Naive thymus-derived CD8-positive, alpha-beta T cell (primary cell): ENCODE results near the gene SNX18. TPM values are rescaled to one million over a fixed set of nuclear protein-coding genes. Genes with fewer than 3 reads are reported as not detected.
A peak's percentile ranks its signal among the peaks of the same experiment; 100 is the strongest.
"Not testable (repeated sequence)": the region's sequence is repeated elsewhere in the genome, so short reads cannot be mapped to it uniquely, and the experiment has no call there.

Experiments
- ATAC-seq, 2 donors: fragments of 150-1000 bp; cut with Tn5 transposase in 1 of 2; sonication (Bioruptor Pico), chemical (Tn5 transposase) in 1 of 2; 1 replicate in 1 of 2; 2 replicates in 1 of 2; pipeline ENCODE4 v1.10.0; 2021; ENCODE audit warnings: mild to moderate bottlenecking in 2 of 2, moderate library complexity in 2 of 2
- POLR2A ChIA-PET: fragments of 350-600 bp; sonication (Branson Sonifier 250); formaldehyde crosslinking; loops from one replicate; lab custom pipeline; 2021; ENCODE audit warnings: antibody characterized with exemption; lab: Charles Lee
- DNase-seq, 10 donors: peaks; one replicate each; pipeline versions ENCODE4 v3.0.0 to v3.0.0-alpha.2; 2020 to 2022
- H3K27ac Mint-ChIP-seq, 10 donors: one replicate each; pipeline ENCODE4 v1.8.0; 2020 to 2022; ENCODE audit warnings: mild to moderate bottlenecking in 10 of 10, mixed read lengths in 10 of 10, moderate library complexity in 4 of 10, inconsistent platforms in 1 of 10
- H3K27me3 Mint-ChIP-seq, 5 donors: one replicate each; pipeline ENCODE4 v1.8.0; 2021 to 2022; ENCODE audit warnings: mixed read lengths in 5 of 5
- H3K36me3 Mint-ChIP-seq, 3 donors: one replicate each; pipeline ENCODE4 v1.8.0; 2020 to 2022; ENCODE audit warnings: mixed read lengths in 3 of 3, mild to moderate bottlenecking in 2 of 3, inconsistent platforms in 1 of 3
- H3K4me1 Mint-ChIP-seq, 4 donors: one replicate each; pipeline ENCODE4 v1.8.0; 2021 to 2022; ENCODE audit warnings: mixed read lengths in 4 of 4
- H3K4me3 Mint-ChIP-seq, 10 donors: one replicate each; pipeline ENCODE4 v1.8.0; 2020 to 2022; ENCODE audit warnings: mild to moderate bottlenecking in 10 of 10, mixed read lengths in 10 of 10, moderate library complexity in 6 of 10, inconsistent platforms in 1 of 10
- H3K9me3 Mint-ChIP-seq, 9 donors: one replicate each; pipeline ENCODE4 v1.8.0; 2020 to 2022; ENCODE audit warnings: mixed read lengths in 9 of 9, mild to moderate bottlenecking in 3 of 9, inconsistent platforms in 1 of 9, moderate library complexity in 1 of 9
- polyA plus RNA-seq, 3 donors: library from polyadenylated mRNA; unstranded; fragments of 300-500 nt; fragmentation: Illumina TruSeq; gene quantifications; one replicate each; pipeline ENCODE4 v1.2.3, GENCODE V29; 2021
- total RNA-seq, 8 experiments: library from RNA in 2 of 8; stranded (reverse) in 2 of 8; gene quantifications; one replicate each; pipeline ENCODE4 v1.2.3 and lab custom pipeline; 2021 to 2026

The SNX18 gene, protein sequence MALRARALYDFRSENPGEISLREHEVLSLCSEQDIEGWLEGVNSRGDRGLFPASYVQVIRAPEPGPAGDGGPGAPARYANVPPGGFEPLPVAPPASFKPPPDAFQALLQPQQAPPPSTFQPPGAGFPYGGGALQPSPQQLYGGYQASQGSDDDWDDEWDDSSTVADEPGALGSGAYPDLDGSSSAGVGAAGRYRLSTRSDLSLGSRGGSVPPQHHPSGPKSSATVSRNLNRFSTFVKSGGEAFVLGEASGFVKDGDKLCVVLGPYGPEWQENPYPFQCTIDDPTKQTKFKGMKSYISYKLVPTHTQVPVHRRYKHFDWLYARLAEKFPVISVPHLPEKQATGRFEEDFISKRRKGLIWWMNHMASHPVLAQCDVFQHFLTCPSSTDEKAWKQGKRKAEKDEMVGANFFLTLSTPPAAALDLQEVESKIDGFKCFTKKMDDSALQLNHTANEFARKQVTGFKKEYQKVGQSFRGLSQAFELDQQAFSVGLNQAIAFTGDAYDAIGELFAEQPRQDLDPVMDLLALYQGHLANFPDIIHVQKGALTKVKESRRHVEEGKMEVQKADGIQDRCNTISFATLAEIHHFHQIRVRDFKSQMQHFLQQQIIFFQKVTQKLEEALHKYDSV
- total RNA-seq (10 to 100 TPM; 33.4 to 33.9 TPM), polyA plus RNA-seq (1 to 10 TPM; 2.6 to 3.3 (median 3.2) TPM), total RNA-seq (lab: John Stamatoyannopoulos, UW) (14.3 to 39.4 (median 23.6) reads per million in 6 experiments)

DNA sequence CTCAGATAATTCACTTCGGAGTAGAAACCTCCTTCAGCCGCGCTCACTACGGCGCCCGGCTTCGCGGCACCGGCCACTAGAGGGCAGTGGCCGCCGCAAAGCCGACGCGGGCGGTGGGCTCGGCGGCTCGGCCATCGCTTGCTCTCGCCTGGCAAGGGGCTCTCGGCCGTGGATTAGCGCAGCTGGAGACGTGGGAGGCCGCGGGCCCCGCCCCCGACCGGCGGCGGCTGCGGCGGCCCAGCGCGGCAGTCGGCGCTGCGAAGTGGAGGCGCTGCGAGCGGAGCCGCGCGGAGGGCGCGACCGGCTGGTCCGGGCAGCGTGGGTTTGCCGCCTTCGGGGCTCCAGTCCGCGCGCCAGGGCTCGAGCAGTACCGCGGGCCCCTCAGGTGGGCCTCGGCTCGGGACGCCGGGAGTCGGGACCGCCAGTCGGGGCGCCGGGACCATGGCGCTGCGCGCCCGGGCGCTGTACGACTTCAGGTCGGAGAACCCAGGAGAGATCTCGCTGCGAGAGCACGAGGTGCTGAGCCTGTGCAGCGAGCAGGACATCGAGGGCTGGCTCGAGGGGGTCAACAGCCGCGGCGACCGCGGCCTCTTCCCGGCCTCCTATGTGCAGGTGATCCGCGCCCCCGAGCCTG is at the start of gene SNX18:
TSS of gene SNX18 (plus strand) at position 248 of the 634 bp plus-strand sequence. CDS start at position 442, 194 bp downstream.
- POLR2A ChIA-PET = interaction anchor here (0.5 to 3.7 kb wide), 17 partner anchors 13 to 425 kb away, joined by 3 to 50 read pairs (median 3); no protein-coding TSS in a partner anchor
- DNase-seq (peak; percentile 84 to 95 (median 92)), ATAC-seq (peak; percentile 89 to 90)
- Mint-ChIP-seq H3K27me3 (no peaks in the 10 kb centered on the region), H3K4me1 (peaks cover 7 to 45% (median 16%) of the 10 kb centered on the region in 4 donors), H3K36me3 (peaks cover 0 to 6% (median 2%) of the 10 kb centered on the region in 3 donors), H3K9me3 (no peaks in the 10 kb centered on the region), H3K4me3 (peak within 1 kb of the TSS; percentile 80 to 95 (median 93)), H3K27ac (peak within 1 kb of the TSS; percentile 2 to 92 (median 60))

DNA sequence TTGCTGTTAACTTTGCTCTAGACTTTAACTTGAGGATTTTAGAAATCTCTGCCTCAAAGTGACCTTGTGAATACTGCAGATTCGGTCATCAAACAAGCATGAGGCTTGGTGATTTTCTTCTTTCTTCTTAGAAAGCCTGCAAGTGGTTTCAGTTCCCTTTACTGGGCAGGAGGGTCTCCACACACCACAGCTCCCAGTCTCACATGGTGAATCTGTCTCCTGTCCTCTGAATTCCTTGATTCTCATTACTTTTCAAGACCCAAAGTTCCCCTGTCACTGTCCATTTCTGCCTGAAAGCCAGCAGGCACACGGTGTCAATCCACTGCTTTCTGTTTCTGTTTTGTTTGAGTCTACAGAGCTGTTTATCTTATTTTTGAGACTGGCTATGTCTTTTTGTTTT is 47.9 kb upstream of the SNX18 start:
- H3K27ac Mint-ChIP-seq = peak overlapping the region in 2 of 10 donors; percentile 12 to 15
- peaks cover 0 to 2% (median 0%) of the 10 kb centered on the region in 9 donors for H3K9me3 Mint-ChIP-seq
- ATAC-seq (no peak), DNase-seq (no peak)
- H3K4me1 Mint-ChIP-seq = peaks cover 3 to 8% (median 4%) of the 10 kb centered on the region in 4 donors
- H3K4me3 Mint-ChIP-seq = peak overlapping the region in 2 of 10 donors; percentile 6 to 26
- H3K27me3 Mint-ChIP-seq = peaks cover 0 to 5% (median 4%) of the 10 kb centered on the region in 5 donors
- H3K36me3 Mint-ChIP-seq = peaks cover 0 to 5% (median 0%) of the 10 kb centered on the region in 3 donors
- POLR2A ChIA-PET = no interaction called here

DNA sequence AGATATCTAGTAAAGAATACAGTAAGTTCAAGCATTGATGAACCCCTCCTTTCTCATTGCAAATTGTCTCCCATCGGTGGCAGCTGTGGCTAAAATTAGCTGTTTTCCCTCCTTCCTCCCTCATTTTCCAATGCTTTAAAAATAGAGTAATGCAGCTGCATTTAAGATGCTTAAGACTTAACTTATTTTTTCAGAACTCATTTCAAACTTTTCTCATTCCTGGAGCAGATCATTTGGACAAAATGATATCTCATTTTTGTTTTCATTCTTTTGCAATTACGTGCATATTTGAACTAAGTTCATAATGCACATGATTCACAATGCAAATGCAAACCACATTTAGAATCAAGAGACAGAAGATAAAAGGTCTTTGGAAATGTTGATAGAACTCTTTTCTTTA is 47.4 kb upstream of the SNX18 start:
- H3K4me1 Mint-ChIP-seq = peaks cover 3 to 8% (median 4%) of the 10 kb centered on the region in 4 donors
- ATAC-seq (no peak), DNase-seq (no peak)
- H3K4me3 Mint-ChIP-seq = peak overlapping the region in 1 of 10 donors; percentile 6
- POLR2A ChIA-PET = no interaction called here
- peaks cover 0 to 2% (median 0%) of the 10 kb centered on the region in 9 donors for H3K9me3 Mint-ChIP-seq
- H3K27me3 Mint-ChIP-seq = peaks cover 0 to 5% (median 4%) of the 10 kb centered on the region in 5 donors
- no peak overlapping the region for H3K27ac Mint-ChIP-seq
- peaks cover 0 to 5% (median 0%) of the 10 kb centered on the region in 3 donors for H3K36me3 Mint-ChIP-seq

DNA sequence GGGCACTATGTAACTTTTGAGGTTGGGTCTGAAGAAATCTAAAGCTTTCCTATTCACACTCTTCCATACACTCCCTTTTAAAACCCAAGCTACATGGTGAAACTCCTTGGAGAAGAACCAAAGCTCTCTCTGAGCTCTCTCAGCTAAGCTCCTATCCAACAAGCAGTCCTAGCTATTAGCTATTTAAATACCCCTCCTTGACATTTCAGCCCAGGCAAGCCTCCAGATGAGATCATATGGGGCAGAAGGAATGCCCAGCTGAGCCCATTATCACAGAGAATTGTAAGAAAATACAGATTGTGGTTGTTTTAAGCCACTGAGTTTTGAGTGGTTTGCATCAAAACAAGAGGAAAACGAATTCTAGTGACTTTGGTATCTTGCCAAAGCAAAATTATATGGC is 46.9 kb upstream of the SNX18 start:
- peaks cover 0 to 5% (median 0%) of the 10 kb centered on the region in 3 donors for H3K36me3 Mint-ChIP-seq
- POLR2A ChIA-PET = no interaction called here
- no peak overlapping the region for H3K27ac Mint-ChIP-seq
- DNase-seq (no peak), ATAC-seq (no peak)
- peaks cover 0 to 2% (median 0%) of the 10 kb centered on the region in 9 donors for H3K9me3 Mint-ChIP-seq
- peaks cover 3 to 8% (median 4%) of the 10 kb centered on the region in 4 donors for H3K4me1 Mint-ChIP-seq
- H3K4me3 Mint-ChIP-seq = no peak overlapping the region
- H3K27me3 Mint-ChIP-seq = peaks cover 0 to 5% (median 3%) of the 10 kb centered on the region in 5 donors

DNA sequence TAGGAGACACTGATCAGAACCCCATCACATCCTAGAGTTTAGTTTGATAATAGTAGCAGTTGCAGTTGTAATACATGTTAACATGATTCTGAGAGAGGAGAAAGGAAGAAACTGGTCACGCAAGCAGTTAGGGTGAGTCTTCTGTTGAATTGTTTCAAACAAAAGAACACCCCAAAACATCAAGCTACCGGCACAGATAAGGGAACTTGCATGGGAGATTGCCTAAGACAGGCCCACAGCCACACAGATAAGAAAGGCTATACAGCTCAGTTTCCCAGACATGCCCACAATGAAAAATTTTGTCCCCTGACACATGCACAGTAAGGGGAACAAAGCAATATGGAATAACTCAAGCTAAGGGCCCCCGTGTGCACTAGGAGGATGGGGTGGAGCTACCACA is 46.2 kb upstream of the SNX18 start:
- H3K9me3 Mint-ChIP-seq = peaks cover 0 to 2% (median 0%) of the 10 kb centered on the region in 9 donors
- H3K36me3 Mint-ChIP-seq = peaks cover 0 to 3% (median 0%) of the 10 kb centered on the region in 3 donors
- no peak overlapping the region for H3K27ac Mint-ChIP-seq
- H3K4me1 Mint-ChIP-seq = peaks cover 3 to 8% (median 3%) of the 10 kb centered on the region in 4 donors
- ATAC-seq (no peak), DNase-seq (no peak)
- H3K27me3 Mint-ChIP-seq = peaks cover 0 to 3% (median 2%) of the 10 kb centered on the region in 5 donors
- no peak overlapping the region for H3K4me3 Mint-ChIP-seq
- POLR2A ChIA-PET = interaction anchor here (0.6 kb wide), 1 partner anchor 923 kb away, joined by 3 read pairs; no protein-coding TSS in a partner anchor

DNA sequence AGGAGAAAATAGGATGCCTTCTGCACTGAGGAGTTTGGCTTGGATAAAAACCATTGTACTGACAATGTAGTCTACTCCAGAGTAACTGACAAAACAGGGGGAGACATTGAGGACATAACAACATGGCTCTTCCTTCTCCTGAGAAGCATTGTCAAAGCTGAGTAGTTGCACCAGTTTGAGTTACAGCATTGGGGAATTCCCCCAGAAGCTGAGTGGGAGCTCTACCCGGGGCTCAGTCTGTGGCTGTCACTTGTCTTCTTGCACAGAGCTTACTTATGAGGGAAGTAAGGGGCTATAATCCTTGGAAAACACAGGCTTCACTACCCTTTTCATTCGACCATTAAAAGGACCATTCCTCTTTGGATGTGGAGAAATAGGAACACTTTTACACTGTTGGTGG is 40.9 kb upstream of the SNX18 start:
- H3K36me3 Mint-ChIP-seq = no peaks in the 10 kb centered on the region
- no peaks in the 10 kb centered on the region for H3K9me3 Mint-ChIP-seq
- H3K4me1 Mint-ChIP-seq = no peaks in the 10 kb centered on the region
- no peak overlapping the region for H3K4me3 Mint-ChIP-seq
- H3K27ac Mint-ChIP-seq = no peak overlapping the region
- DNase-seq (no peak), ATAC-seq (no peak)
- POLR2A ChIA-PET = no interaction called here
- peaks cover 4 to 12% (median 5%) of the 10 kb centered on the region in 5 donors for H3K27me3 Mint-ChIP-seq

DNA sequence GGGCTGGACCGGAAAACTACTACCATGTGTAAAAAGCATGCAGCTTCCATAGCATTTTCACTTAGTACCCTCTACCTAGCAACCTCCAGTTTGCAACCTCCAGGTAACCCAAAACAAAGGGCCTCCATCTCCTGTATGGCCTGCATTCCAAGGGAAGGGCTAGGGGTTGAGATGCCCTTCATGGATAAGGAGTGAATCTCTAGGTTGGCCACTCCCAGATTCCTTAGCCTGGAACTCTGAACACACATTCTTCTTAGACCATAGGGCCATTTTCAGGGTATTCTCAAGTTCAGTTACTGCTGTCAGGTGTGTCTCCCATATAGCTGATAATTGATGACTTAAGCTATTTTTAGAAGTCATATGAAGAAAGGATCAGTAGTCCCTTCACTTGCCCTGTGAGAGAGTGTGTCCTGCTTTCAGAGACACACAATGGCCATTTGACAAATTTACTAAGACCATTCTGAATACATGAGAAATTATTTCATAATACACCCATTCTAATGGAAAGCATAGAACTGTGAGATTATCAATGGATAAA is 39.5 kb upstream of the SNX18 start:
- ATAC-seq = no peak
- no peaks in the 10 kb centered on the region for H3K36me3 Mint-ChIP-seq
- DNase-seq = no peak

DNA sequence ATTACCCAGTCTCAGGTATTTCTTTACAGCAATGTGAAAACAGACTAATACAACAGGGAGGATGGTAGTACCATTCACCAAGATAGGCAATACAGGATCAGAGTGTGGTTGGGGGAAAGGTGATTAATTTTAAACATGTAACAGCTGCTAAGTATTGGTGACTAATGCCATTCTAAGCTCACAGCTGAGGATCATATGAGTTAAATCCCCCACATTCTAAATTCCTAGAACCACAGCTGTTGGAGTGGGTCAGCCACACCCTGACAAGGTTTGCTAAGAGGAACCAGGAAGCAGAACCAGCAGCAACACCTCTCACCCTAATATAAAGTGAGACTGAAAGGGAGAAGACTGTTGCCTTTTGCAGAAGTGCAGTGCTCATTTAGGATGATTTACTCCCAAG is 37.3 kb upstream of the SNX18 start:
- Mint-ChIP-seq H3K27ac (no peak overlapping the region), H3K4me3 (no peak overlapping the region), H3K4me1 (no peaks in the 10 kb centered on the region), H3K27me3 (peaks cover 4 to 15% (median 10%) of the 10 kb centered on the region in 5 donors), H3K36me3 (no peaks in the 10 kb centered on the region), H3K9me3 (no peaks in the 10 kb centered on the region)
- ATAC-seq = no peak
- POLR2A ChIA-PET = no interaction called here
- DNase-seq = no peak

More for the DNA sequence above, 39.5 kb upstream of the SNX18 start:
- Mint-ChIP-seq H3K4me1 (no peaks in the 10 kb centered on the region), H3K9me3 (no peaks in the 10 kb centered on the region), H3K27me3 (peaks cover 5 to 15% (median 10%) of the 10 kb centered on the region in 5 donors), H3K27ac (no peak overlapping the region), H3K4me3 (no peak overlapping the region)
- POLR2A ChIA-PET = no interaction called here

DNA sequence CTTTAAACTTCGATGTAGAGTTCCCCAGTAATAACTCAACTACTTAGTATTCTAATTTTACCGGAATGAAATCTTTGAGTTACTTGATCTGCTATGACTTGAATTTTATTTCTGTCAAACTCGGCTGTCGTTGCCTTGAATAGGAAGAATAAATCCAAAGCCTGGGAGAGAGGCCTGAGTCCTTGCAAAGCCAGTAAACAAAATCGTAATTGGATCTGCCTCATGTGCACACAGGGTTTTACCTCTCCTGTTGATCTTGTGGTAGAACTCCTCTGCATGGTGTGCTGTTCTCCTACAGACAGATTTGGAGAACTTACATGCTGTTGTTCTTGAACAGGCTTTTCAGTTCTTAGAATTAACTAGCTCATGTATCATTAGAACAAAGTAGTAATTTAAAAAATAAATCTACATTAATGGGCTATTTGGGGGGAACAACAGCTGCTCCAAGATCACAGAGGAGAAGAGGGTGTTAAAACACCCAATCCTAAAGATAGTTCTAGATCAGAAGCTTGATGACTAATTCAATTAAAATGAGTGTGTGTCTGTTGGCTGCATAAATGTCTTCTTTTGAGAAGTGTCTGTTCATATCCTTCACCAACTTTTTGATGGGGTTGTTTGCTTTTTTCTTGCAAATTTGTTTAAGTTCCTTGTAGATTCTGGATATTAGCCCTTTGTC is 33.2 kb upstream of the SNX18 start:
- H3K4me1 Mint-ChIP-seq = no peaks in the 10 kb centered on the region
- no peak for DNase-seq
- H3K4me3 Mint-ChIP-seq = no peak overlapping the region
- ATAC-seq = no peak
- H3K27ac Mint-ChIP-seq = no peak overlapping the region
- POLR2A ChIA-PET = no interaction called here
- H3K9me3 Mint-ChIP-seq = no peaks in the 10 kb centered on the region
- H3K27me3 Mint-ChIP-seq = peaks cover 0 to 15% (median 10%) of the 10 kb centered on the region in 5 donors
- H3K36me3 Mint-ChIP-seq = no peaks in the 10 kb centered on the region

DNA sequence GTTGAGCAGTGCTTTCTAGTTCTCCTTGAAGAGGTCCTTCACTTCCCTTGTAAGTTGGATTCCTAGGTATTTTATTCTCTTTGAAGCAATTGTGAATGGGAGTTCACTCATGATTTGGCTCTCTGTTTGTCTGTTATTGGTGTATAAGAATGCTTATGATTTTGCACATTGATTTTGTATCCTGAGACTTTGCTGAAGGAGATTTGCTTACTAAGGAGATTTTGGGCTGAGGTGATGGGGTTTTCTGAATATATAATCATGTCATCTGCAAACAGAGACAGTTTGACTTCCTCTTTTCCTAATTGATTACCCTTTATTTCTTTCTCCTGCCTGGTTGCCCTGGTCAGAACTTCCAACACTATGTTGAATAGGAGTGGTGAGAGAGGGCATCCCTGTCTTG is 31.9 kb upstream of the SNX18 start:
- H3K9me3 Mint-ChIP-seq, POLR2A ChIA-PET, H3K36me3 Mint-ChIP-seq, H3K4me3 Mint-ChIP-seq, ATAC-seq, DNase-seq, H3K4me1 Mint-ChIP-seq, H3K27ac Mint-ChIP-seq: not testable (repeated sequence)
- peaks cover 0 to 12% (median 6%) of the 10 kb centered on the region in 5 donors for H3K27me3 Mint-ChIP-seq

DNA sequence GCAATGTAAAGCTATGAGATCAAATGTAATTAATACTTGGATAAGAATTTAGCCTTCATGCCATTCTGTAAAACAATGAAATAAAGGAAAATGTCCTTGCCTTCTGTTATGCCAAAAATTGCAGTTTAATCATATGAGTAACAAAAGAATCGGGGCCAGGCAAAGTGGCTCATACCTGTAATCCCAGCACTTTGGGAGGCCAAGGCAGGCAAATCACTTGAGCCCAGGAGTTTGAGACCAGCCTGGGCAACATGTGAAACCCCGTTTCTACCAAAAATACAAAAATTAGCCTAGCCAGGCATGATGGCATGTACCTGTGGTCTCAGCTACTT is 27.9 kb upstream of the SNX18 start:
- POLR2A ChIA-PET, H3K27ac Mint-ChIP-seq, H3K9me3 Mint-ChIP-seq, H3K4me3 Mint-ChIP-seq, DNase-seq, ATAC-seq, H3K36me3 Mint-ChIP-seq, H3K4me1 Mint-ChIP-seq, H3K27me3 Mint-ChIP-seq: not testable (repeated sequence)

DNA sequence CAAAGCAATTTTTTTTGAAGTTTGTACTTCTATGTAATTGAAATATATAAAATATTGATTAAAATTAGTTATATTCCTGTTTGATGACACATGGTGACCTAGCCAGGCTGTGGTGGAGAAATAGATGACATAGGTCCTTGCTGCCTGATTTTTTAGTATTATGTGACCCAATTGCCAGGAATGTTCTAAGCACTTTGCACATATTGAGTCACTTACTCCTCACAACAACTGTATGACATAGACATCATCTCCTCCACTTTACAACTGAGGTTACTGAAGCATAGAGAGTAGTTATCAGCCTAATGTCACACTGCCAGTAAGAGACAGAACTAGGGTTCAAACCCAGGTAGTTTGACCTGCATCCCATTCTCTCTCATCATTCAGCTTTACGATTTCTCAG is 26.2 kb upstream of the SNX18 start:
- no peak overlapping the region for H3K4me3 Mint-ChIP-seq

More for the DNA sequence above, 26.2 kb upstream of the SNX18 start:
- POLR2A ChIA-PET = no interaction called here
- Mint-ChIP-seq H3K9me3 (no peaks in the 10 kb centered on the region), H3K36me3 (no peaks in the 10 kb centered on the region), H3K27ac (no peak overlapping the region), H3K27me3 (peaks cover 0 to 7% (median 5%) of the 10 kb centered on the region in 5 donors), H3K4me1 (no peaks in the 10 kb centered on the region)
- ATAC-seq = no peak
- no peak for DNase-seq
